Renal cortical epithelial cell (primary cell): ENCODE results near the gene NR1D2. TPM values are rescaled to one million over a fixed set of nuclear protein-coding genes. Genes with fewer than 3 reads are reported as not detected.

Experiments used
- DNase-seq: peaks from one replicate; pipeline ENCODE4 v3.0.0-alpha.2; 2011; ENCODE audit warnings: low read depth
- total RNA-seq: library from RNA; depleted of rRNA; stranded (reverse); fragments of >200 nt; gene quantifications from 2 replicates; pipeline ENCODE4 v1.2.3, GENCODE V29; 2014

The NR1D2 gene
- total RNA-seq, 1 donor from 2014 or later: 22.5 TPM

DNA sequence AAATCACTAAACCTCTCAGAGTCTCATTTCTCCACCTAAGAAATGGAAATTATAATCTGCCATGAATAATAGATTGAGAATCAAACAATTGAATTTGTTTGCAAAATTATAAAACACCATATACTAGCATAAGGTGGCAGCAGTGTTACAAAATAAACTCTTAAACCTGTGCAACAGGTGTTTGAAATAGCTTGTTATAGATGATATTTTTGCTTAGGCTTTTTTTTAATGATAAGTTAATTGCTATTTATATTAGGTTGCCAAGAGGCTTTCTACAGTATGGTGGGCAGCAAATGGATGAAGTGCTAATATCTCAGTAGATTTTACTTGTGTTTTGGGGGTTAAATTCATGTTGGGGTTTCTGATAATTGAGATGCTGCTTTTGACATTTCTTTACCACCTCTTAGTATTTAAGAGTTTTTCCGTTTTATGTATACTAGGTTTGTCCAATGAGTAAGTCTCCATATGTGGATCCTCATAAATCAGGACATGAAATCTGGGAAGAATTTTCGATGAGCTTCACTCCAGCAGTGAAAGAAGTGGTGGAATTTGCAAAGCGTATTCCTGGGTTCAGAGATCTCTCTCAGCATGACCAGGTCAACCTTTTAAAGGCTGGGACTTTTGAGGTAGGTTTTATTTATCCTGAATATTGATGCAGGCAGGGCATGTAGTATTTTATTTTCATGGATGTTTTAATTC lies 19.6 kb downstream of the NR1D2 start:
- no peak for DNase-seq

DNA sequence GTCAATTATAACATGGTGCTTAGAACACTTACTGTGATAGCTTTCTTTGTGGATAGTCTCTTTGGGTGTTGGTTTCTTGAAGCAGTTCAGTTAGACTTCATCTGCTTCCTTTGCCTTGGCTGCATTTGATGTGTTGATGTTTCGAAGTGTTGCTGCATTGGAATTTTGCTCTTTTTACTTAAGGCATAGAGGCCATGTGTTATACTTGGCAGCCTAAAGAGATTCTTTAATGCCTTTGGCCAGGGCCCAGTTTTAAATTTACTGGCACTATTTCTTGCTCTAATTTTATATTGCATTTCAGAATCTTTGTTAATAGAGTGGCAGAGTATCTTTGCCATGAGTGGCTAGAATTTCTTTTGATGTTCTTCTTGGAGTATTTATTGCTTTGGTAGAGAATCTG lies 21.2 kb downstream of the NR1D2 start:
- DNase-seq: no peak

DNA sequence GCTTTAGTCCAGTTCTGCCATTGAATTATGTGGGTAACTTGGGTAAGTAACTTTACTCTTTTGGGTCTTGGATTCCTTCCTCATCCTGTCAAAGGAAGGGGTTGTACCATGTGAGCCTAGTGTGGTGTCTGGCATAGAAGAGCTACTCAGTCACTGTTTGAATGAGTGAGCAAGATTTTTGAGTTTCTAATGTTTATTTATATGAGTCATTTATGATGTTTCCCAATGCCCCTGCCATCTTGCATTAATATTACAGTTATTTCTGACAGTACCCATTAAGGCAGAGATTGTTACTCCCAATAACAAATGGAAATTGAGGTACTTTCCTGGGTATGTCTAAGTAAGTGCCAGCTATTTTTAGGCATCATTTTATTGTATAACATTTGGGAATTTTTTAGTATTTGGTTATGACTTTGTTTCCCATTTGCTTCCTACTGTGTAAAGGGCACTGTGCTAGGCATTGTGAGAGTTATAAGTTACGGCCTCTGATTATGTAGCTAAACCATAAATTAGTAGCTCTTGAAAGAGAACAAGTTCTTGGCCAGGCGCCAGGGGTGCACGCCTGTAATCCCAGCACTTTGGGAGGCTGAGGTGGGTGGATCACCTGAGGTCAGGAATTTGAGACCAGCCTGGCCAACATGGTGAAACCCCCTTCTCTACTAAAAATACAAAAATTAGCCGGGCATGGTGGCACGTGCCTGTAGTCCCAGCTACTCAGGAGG lies 23.5 kb downstream of the NR1D2 start:
- peak; percentile 59 for DNase-seq

DNA sequence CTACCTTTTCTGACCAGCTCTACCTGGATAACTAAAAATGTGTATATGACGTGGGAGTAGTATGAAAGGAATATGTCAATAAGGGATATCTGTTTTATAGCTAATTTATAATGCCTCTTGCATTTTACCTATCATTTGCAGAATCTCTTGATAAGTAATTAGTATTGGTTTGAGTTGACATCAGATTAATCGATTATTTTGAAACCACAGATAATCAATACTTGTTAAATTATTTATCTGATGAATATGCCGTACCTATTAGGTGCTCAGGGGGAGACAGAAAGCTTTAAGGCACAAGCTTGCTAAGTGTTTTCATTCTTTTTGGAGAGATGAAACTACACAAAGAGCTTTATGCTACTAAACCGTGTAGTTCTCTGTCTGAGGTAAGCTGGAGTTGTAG lies 24.3 kb downstream of the NR1D2 start:
- no peak for DNase-seq

DNA sequence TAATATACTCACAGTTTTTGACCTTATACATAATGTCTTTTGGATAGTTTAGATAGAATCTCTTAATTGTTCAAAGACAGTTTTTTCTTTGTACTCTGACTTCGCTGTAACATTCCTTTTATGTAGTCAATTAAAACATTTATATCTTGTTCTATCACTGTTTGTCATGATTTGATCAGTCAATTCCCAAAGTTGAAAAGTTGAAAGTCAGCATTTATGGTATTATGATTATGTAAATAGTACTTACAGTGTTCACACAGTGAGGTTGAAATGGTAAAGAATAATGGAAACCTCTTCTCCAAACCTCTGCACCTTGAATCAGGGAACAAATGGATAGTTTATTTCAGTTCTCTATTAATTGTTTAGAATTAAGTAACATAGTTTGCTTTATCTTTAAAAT lies 26.6 kb downstream of the NR1D2 start:
- DNase-seq: no peak

DNA sequence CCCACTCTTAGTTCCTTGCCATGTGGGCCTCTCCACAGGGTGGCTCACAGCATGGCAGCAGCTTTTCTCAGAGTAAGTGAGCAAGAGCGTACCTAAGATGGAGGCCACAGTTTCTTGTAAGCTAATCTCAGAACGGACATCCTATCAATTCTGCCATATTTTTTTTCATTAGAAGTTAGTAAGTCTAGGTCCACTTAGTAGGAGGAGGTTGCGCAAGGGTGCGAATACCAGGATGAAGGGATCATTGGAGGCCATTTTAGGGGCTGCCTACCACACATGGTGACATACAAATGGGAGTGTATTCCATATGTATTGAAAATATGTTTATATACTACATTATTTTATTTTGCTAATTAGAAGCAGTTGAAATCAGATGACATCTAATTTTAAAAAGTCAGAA lies 31.5 kb downstream of the NR1D2 start:
- DNase-seq: no peak

DNA sequence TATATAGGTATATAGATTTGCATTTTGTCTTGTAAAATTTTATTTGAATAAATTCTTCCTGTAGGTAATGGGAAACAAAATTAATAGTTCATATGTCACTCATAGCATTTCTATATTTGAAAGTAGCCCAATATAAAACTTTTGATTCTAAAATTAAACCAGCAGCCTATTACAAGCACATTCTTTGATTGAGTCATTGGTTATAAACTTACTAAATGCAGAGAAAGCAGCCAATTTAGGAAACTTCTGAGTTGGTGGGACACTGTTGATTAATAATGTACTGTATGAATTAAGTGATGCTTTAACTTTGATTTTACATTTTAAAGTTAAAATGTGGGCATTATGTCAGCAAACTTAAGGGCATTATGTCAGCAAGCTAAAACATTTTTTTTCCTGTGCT lies 34.5 kb downstream of the NR1D2 start:
- no peak for DNase-seq

DNA sequence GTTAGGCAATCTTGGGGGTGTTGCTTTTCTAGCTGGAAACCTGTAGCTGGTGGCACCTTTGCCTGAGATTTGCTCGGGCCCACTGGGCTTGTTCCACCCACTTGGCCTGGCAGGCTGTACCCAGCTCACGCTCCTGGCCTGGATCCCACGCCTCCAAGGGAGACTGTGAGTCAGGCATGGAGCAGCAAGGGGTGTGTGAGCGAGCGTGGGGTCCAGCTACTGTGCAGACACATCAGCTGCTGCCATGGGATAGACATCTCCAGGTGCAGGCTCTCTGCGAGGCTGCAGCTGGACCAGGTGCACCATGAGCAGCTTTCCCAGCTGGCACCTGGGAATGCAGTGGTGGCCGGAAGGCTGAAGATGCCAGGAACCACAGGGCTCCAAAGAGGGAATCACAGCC lies 36.0 kb downstream of the NR1D2 start:
- no peak for DNase-seq

DNA sequence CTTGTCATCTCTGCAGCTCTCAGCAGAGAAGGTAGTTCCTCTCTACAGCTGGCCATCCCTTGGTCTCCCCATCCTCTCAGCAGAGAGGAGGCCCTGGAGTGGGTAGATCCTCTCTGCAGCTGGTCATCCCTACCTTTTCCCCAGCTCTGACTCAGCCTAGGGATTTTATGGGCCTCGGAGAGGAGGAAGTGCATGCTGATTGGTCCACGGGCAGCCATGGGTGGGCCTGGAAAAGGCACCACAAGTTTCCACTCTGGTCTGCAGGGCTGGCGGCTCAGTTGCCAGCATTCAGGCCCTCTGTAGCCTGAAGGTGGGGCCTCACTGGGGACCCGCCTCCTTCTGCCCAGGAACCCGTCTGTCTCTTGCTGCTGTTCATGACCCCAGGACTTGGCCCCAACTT lies 36.9 kb downstream of the NR1D2 start:
- DNase-seq: no peak

DNA sequence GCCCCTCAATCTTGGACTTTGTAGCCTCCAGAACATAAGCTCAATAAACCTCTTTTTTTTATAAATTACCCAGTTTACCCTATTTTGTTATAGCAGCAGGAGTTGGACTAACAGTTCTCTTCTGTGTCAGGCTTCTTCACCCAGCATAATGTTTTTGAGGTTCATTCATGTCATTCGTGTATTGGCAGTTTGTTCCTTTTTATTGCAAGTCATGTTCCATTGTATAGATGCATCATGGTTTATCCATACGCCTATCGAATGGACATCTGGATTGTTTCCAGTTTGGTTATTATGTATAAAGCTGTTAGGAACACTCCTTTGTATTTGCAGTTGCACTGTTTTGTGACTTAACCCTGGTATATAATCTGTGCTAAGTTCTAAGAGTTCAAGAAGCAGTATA lies 39.8 kb downstream of the NR1D2 start:
- no peak for DNase-seq

DNA sequence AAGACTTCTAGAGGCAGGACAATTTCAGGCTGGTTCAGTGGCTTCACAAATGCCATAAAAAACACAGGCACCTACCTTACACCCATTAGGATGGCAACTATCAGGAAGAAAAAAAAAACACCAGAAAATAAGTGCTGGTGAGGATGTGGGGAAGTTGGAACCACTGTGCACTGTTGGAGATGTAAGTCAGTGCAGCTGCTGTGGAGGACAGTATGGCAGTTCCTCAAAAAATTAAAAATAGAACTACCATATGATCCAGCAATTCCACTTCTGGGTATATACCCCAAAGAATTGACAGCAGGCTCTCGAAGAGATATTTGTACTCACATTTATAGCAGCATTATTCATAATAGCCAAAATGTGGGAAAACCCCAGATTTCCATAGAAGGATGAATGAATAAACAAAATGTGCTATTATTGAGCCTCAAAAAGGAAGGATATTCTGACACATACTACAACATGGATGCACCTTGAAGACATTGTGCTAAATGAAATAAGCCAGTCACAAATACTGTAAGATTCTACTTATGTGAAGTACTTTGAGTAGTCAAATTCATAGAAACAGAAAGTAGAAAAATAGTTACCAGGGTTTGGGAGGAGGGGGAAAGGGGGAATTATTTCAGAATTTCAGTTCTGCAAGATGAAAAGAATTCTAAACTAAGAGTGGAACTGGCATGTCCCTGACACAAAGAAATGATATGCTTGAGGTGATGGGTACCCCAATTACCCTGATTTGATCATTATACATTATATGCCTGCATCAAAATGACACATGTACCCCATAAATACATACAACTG lies 40.9 kb downstream of the NR1D2 start:
- no peak for DNase-seq

DNA sequence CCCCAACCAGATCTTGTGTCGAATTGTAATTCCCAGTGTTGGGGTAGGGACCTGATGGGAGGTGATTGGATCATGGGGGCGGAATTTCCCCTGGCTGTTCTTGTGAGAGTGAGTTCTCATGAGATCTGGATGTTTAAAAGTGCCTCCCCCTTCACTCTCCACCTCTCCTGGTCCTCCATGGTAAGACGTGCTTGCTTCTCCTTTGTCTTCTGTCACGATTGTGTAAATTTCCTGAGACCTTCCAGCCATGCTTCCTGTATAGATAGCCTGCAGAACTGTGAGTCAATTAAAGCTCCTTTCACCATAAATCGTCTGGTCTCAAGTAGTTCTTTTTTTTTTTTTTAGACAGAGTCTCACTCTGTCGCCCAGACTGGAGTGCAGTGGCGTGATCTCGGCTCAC lies 42.3 kb downstream of the NR1D2 start:
- DNase-seq: no peak

DNA sequence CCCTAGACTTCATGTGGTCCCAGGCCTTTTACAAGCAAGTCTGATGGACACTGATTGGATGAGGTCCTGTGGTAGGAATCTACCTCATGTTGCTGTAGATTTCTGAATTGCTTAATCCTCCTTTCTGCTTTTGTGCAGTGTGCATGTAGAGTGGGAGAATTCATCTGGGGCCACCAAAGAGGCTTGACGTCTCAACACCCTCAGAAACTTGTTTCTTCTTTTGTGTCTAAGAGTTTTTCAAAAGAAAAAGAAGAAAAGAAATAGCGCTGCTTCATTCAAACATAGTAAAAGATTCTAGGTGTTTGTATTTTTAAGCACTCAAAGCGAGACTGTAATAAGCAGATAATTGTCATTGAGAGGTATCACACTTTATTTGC lies 46.2 kb downstream of the NR1D2 start:
- DNase-seq: no peak

DNA sequence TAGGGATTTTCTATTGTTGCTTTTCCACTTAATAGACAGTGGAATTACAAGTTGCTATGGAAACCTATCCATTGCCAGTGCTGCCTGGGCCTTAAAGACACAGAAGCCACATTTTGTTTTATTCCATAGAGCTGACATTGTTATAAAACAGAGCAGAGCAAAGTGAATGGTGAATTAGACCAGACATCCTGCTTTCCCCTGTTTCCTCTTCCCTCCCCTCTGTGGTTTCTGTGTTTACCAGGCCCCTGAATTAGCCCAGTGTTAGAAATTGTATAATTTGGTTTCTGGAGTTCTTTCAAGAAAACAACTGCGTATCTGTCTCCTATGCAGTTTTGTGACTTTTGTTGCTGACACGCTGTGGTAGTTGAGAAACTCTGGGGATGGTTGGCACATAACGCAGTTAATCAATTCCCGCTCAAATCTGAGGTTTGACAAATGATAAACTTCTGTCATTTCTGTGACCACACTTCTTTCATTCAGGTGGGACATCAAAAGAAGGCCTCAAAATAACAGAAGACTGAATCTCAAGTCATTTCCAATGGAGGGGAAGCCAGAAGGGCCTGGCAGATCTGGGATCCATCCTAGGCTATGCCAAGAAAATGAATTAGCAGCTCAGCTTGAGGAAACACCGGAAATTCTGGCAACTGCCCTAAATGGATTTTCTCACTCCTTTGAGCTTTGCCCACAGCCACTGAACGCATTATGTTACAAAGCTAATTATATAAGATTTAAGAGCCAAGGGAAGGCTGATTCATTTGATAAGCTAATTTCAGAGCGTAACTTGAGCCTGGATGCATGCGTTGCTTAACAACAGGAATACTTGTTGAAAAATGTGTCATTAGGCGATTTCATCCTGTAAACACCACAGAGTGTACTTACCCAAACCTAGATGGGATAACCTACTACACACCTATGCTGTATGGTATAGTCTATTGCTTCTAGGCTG lies 46.9 kb downstream of the NR1D2 start:
- DNase-seq: peak; percentile 50

DNA sequence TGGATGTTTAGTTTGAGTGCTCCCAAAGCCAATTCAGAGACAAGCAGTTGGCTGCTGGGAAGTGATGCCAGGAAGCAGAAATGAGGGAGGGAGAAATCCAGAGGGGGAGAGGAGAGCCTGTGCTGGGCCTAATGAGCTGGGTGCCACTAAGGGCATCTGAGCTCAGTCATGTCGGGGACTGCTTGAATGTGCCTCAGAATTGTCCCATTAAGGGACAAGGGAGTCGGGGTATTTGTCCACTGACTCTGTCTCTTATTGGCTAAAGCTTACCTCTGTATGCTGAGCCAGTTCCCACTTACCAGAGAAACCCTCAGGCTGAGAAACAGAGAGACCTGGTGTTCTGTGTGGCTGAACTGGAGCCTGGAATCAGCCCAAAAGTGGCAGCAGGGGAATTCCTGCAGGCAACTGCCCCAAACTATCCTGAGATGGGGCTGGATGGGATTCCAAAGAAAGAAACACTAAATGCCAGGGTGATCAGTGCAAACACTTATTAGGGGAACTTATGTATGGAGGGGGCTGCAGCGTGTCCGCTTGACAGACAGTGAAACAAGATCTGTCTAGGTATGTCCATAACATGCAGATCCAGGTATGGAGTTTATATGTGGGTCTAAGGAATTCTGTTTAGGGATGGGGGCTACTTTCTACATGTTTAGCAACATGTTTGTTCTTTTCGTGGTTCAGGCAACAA lies 48.6 kb downstream of the NR1D2 start:
- no peak for DNase-seq

DNA sequence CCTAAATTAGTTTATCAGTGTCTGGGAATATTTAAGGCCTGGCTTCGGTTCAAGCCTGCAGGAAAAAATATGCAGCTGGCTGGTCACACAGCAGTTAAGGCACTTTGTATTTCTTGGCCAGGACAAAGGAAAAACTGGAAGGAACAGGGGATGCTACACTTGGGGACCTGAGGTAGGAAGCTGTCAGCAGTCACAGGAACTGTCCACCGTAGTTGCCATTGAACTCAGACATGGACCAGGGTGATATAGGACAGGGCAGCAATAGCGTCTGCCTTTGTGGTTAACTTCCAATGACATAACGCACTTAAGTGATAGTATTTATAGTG lies 49.1 kb downstream of the NR1D2 start:
- DNase-seq: no peak

DNA sequence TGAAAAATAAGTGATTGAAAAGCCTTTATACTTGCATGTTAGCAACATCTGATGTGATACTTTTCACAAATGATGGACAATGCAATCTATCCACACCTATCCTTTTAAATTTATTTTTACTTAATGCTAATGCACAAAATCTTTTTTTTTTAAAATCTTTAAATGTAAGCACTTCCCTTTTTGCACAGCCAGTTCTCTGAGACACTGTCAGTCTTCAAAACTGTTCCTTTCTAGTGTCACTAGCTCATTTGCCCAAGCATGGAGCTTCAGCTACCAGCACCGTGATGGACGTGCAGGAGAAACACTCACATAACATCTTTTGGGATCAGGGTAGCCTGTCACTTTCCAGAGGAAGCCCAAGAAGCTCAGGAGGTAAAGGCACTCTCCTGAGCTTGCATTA lies 50.1 kb downstream of the NR1D2 start:
- no peak for DNase-seq

DNA sequence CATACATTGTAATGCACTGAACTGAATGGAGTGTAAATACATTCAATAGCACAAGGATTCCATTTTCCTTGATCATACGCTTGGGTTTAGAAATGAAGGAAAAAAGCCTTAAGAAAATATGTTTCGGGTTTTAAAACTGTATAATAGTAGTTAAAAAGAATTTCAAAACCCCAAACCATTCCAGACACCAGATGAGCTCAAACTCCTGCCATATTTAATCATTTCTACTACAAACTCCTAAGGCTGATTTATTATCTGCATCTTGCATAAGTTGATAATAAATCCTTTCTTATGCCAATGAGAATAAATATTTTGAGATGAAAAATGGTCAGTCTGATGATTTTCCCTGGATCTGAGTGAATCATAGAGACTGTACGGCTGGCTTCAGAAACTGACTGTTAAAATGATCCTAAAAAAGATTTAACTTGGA lies 51.0 kb downstream of the NR1D2 start:
- DNase-seq: no peak

DNA sequence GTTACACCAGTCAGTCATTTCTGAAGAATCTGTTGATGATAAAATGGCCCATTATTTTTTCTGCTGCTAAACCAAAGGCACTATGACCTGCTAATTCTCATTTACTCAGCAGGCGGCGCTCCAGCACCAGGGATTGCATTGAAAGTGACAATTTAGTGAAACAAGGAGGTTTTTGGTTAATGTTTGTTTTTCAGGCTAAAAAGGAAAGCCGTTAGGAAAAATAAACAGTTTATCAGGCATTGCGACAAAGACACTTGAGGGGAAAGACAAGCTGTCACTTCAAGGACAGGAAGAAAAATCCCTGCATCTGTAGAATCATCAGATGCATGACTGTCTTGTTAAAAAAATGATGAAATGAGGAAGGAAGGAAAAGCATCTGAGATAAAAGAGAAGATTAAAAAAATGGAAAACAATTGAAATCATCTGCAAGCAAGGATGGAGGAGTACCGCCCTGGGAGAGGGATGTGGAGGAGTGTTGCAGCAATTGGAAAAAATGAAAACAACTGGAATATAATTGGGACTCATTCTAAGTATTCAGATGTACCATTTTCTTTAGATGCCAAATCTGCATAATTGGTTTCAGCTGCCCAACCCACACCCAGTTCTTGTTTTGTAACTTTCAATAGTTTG lies 54.0 kb downstream of the NR1D2 start:
- DNase-seq: peak; percentile 43

DNA sequence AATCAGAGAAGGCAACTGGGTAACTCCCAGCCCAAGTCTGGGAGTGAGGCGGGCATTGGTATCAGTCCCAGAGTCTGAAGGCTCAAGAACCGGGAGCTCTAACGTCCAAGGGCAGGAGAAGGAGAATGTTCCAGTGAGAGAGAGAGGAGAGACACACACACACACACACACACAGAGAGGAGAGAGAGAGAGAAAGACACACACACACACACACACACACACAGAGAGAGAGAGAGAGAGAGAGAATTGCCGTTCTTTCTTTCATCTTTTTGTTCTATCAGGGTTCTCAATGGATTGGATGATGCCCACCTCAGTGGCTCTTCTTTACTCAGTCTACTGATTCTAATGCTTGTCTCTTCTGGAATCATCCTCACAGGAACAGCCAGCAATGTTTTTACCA lies 57.0 kb downstream of the NR1D2 start:
- DNase-seq: no peak

DNA sequence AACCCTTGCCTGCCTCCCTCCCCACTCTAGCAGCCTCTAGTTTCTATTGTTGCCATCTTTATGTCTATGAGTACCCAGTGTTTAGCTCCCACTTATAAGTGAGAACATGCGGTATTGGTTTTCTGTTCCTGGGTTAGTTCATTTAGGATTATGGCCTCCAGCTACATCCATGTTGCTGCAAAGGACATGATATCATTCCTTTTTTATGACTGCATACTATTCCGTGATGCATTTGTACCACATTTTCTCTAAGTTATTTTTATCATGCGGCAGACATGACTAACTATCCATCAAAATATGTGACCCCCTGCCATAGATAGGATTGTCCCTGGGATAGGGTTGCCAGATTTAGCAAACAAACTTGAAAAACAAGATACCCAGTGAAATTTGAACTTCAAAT lies 58.4 kb downstream of the NR1D2 start:
- no peak for DNase-seq
